Central memory CD8-positive, alpha-beta T cell (primary cell): Measurements from ENCODE around the gene AGT.
"Not testable (repeated sequence)": the region's sequence is repeated elsewhere in the genome, so short reads cannot be mapped to it uniquely, and the experiment has no call there.

Experiments used
- ATAC-seq: fragments of 150-1000 bp; cut with Tn5 transposase; replicated peaks from 2 replicates; pipeline ENCODE4 v1.10.0; 2022; ENCODE audit warnings: mild to moderate bottlenecking, moderate FRiP score, moderate number of reproducible peaks; ENCODE audit not compliant: poor library complexity, severe bottlenecking; ENCODE audit errors: extremely low read depth
- DNase-seq, 2 donors: peaks; one replicate each; pipeline ENCODE4 v3.0.0; 2021; ENCODE audit warnings: low spot score in 2 of 2
- H3K27ac Mint-ChIP-seq: one replicate; pipeline ENCODE4 v1.8.0; 2022; ENCODE audit warnings: low read depth, mild to moderate bottlenecking, moderate library complexity, mixed read lengths
- H3K27me3 Mint-ChIP-seq: one replicate; pipeline ENCODE4 v1.8.0; 2022; ENCODE audit warnings: mixed read lengths
- H3K36me3 Mint-ChIP-seq: one replicate; pipeline ENCODE4 v1.8.0; 2022; ENCODE audit warnings: mild to moderate bottlenecking, moderate library complexity, mixed read lengths; ENCODE audit not compliant: insufficient read depth
- H3K4me1 Mint-ChIP-seq: one replicate; pipeline ENCODE4 v1.8.0; 2022; ENCODE audit warnings: mixed read lengths
- H3K4me3 Mint-ChIP-seq: one replicate; pipeline ENCODE4 v1.8.0; 2022; ENCODE audit warnings: mild to moderate bottlenecking, moderate library complexity, mixed read lengths
- H3K9me3 Mint-ChIP-seq: one replicate; pipeline ENCODE4 v1.8.0; 2022; ENCODE audit warnings: mixed read lengths

The AGT gene

GRCh38 chr1:230701895-230702768 is 11.8 kb downstream of the AGT start:
- no peak overlapping the region for H3K27ac Mint-ChIP-seq
- no peaks in the 10 kb centered on the region for H3K4me1 Mint-ChIP-seq
- DNase-seq (no peak), ATAC-seq (no peak)
- H3K36me3 Mint-ChIP-seq = peaks cover 2% of the 10 kb centered on the region
- H3K4me3 Mint-ChIP-seq = no peak overlapping the region
- H3K27me3 Mint-ChIP-seq = no peaks in the 10 kb centered on the region
- H3K9me3 Mint-ChIP-seq = no peaks in the 10 kb centered on the region

GRCh38 chr1:230701434-230701833 is 12.5 kb downstream of the AGT start:
- no peaks in the 10 kb centered on the region for H3K4me1 Mint-ChIP-seq
- no peak overlapping the region for H3K27ac Mint-ChIP-seq
- no peaks in the 10 kb centered on the region for H3K9me3 Mint-ChIP-seq
- DNase-seq (no peak), ATAC-seq (no peak)
- H3K36me3 Mint-ChIP-seq = peaks cover 2% of the 10 kb centered on the region
- no peak overlapping the region for H3K4me3 Mint-ChIP-seq
- no peaks in the 10 kb centered on the region for H3K27me3 Mint-ChIP-seq

- no peak for DNase-seq
- H3K27ac Mint-ChIP-seq = no peak overlapping the region
- no peaks in the 10 kb centered on the region for H3K27me3 Mint-ChIP-seq
- H3K9me3 Mint-ChIP-seq = no peaks in the 10 kb centered on the region
- H3K4me1 Mint-ChIP-seq = no peaks in the 10 kb centered on the region
- H3K36me3 Mint-ChIP-seq = peaks cover 2% of the 10 kb centered on the region
- ATAC-seq = no peak
- H3K4me3 Mint-ChIP-seq = no peak overlapping the region
Observed at GRCh38 chr1:230700132-230700531, 13.8 kb downstream of the AGT start.

GRCh38 chr1:230699716-230700115 is 14.2 kb downstream of the AGT start:
- no peaks in the 10 kb centered on the region for H3K9me3 Mint-ChIP-seq
- no peak overlapping the region for H3K4me3 Mint-ChIP-seq
- peaks cover 2% of the 10 kb centered on the region for H3K36me3 Mint-ChIP-seq
- H3K4me1 Mint-ChIP-seq = peaks cover 2% of the 10 kb centered on the region
- DNase-seq (no peak), ATAC-seq (no peak)
- H3K27me3 Mint-ChIP-seq = no peaks in the 10 kb centered on the region
- H3K27ac Mint-ChIP-seq = no peak overlapping the region

GRCh38 chr1:230698964-230699363 is 15.0 kb downstream of the AGT start:
- H3K4me3 Mint-ChIP-seq, H3K4me1 Mint-ChIP-seq, ATAC-seq, H3K27ac Mint-ChIP-seq, DNase-seq, H3K9me3 Mint-ChIP-seq, H3K27me3 Mint-ChIP-seq, H3K36me3 Mint-ChIP-seq: not testable (repeated sequence)

- Mint-ChIP-seq H3K27me3 (no peaks in the 10 kb centered on the region), H3K27ac (no peak overlapping the region), H3K4me3 (no peak overlapping the region), H3K9me3 (no peaks in the 10 kb centered on the region), H3K36me3 (peaks cover 8% of the 10 kb centered on the region), H3K4me1 (peaks cover 10% of the 10 kb centered on the region)
- ATAC-seq = no peak
- no peak for DNase-seq
Observed at GRCh38 chr1:230698130-230698529, 15.8 kb downstream of the AGT start.

GRCh38 chr1:230696722-230697437 is 17.0 kb downstream of the AGT start:
- no peak overlapping the region for H3K4me3 Mint-ChIP-seq
- H3K27ac Mint-ChIP-seq = no peak overlapping the region
- H3K27me3 Mint-ChIP-seq = no peaks in the 10 kb centered on the region
- ATAC-seq (no peak), DNase-seq (no peak)
- no peaks in the 10 kb centered on the region for H3K9me3 Mint-ChIP-seq
- H3K36me3 Mint-ChIP-seq = peaks cover 19% of the 10 kb centered on the region
- H3K4me1 Mint-ChIP-seq = peaks cover 10% of the 10 kb centered on the region

GRCh38 chr1:230696218-230696617 is 17.7 kb downstream of the AGT start:
- Mint-ChIP-seq H3K4me3 (no peak overlapping the region), H3K27ac (no peak overlapping the region), H3K36me3 (peaks cover 24% of the 10 kb centered on the region), H3K4me1 (peaks cover 10% of the 10 kb centered on the region), H3K9me3 (no peaks in the 10 kb centered on the region), H3K27me3 (no peaks in the 10 kb centered on the region)
- ATAC-seq (no peak), DNase-seq (no peak)

GRCh38 chr1:230694991-230695390 is 18.9 kb downstream of the AGT start:
- Mint-ChIP-seq H3K4me1 (peaks cover 10% of the 10 kb centered on the region), H3K27ac (no peak overlapping the region), H3K36me3 (peaks cover 30% of the 10 kb centered on the region), H3K9me3 (no peaks in the 10 kb centered on the region), H3K27me3 (no peaks in the 10 kb centered on the region), H3K4me3 (no peak overlapping the region)
- ATAC-seq (no peak), DNase-seq (no peak)

GRCh38 chr1:230694464-230694863 is 19.5 kb downstream of the AGT start:
- Mint-ChIP-seq H3K27me3 (no peaks in the 10 kb centered on the region), H3K27ac (peak overlapping the region; percentile 6), H3K4me1 (peaks cover 10% of the 10 kb centered on the region), H3K36me3 (peaks cover 35% of the 10 kb centered on the region), H3K9me3 (no peaks in the 10 kb centered on the region), H3K4me3 (no peak overlapping the region)
- ATAC-seq (no peak), DNase-seq (no peak)

GRCh38 chr1:230693777-230694176 is 20.1 kb downstream of the AGT start:
- H3K36me3 Mint-ChIP-seq = peaks cover 39% of the 10 kb centered on the region
- no peak for ATAC-seq
- H3K27ac Mint-ChIP-seq = peak overlapping the region; percentile 6

GRCh38 chr1:230693221-230693620 is 20.7 kb downstream of the AGT start:
- Mint-ChIP-seq H3K27me3 (no peaks in the 10 kb centered on the region), H3K27ac (no peak overlapping the region), H3K4me1 (peaks cover 10% of the 10 kb centered on the region), H3K9me3 (no peaks in the 10 kb centered on the region), H3K36me3 (peaks cover 42% of the 10 kb centered on the region), H3K4me3 (no peak overlapping the region)
- ATAC-seq (no peak), DNase-seq (no peak)

More at GRCh38 chr1:230693777-230694176, 20.1 kb downstream of the AGT start:
- no peak overlapping the region for H3K4me3 Mint-ChIP-seq
- H3K9me3 Mint-ChIP-seq = no peaks in the 10 kb centered on the region
- DNase-seq = no peak
- H3K4me1 Mint-ChIP-seq = peaks cover 10% of the 10 kb centered on the region
- H3K27me3 Mint-ChIP-seq = no peaks in the 10 kb centered on the region

- H3K4me1 Mint-ChIP-seq = peaks cover 10% of the 10 kb centered on the region
- no peak overlapping the region for H3K4me3 Mint-ChIP-seq
Observed at GRCh38 chr1:230691615-230692014, 22.3 kb downstream of the AGT start.

More at GRCh38 chr1:230691615-230692014, 22.3 kb downstream of the AGT start:
- DNase-seq (no peak), ATAC-seq (no peak)
- Mint-ChIP-seq H3K9me3 (no peaks in the 10 kb centered on the region), H3K36me3 (peaks cover 52% of the 10 kb centered on the region), H3K27me3 (no peaks in the 10 kb centered on the region), H3K27ac (no peak overlapping the region)
